ENCODE data around the gene OR52M1. TPM values are rescaled to one million over a fixed set of nuclear protein-coding genes. Genes with fewer than 3 reads are reported as not detected.

Gene OR52M1
- polyA plus RNA-seq, 3 donors: not detected

DNA sequence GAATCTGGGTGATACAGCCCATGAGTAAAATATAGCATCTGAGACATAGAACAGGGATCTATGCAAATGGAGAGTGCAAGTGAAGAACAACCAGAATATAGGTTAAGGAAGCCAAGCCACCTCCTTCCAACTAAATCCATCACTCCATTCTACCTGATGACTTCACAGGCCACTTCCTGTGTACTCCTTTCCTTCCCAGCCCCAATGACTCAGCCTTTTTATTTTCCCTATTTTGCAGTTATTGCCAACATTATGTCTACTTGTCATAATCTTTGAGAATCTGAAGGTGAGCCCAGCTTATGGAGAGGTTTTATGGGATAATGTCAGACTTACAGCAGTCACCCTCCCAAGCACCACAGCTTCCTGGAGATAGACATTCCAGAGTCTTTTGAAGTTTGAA is 1.4 kb upstream of the OR52M1 start:
- Histone ChIP-seq H3K27me3 (ENCODE audit: control insufficient read depth in 2 of 2, insufficient read depth in 2 of 2, low read length in 2 of 2) (peaks cover 9 to 12% of the 10 kb centered on the region in 2 donors), H3K9me3 (replicated peaks in 1 of 2; ENCODE audit: control insufficient read depth in 1 of 2, insufficient read depth in 1 of 2, low read length in 2 of 2) (no peaks in the 10 kb centered on the region), H3K4me1 (ENCODE audit: control insufficient read depth in 1 of 2, insufficient read depth in 2 of 2, low read length in 2 of 2) (no peaks in the 10 kb centered on the region), H3K9ac (ENCODE audit: insufficient read depth, low read length, poor library complexity, severe bottlenecking) (no peak overlapping the region), H3K27ac (ENCODE audit: low read depth in 1 of 2, low read length in 2 of 2) (no peak overlapping the region), H3K36me3 (replicated peaks in 1 of 2; ENCODE audit: control insufficient read depth in 1 of 2, insufficient read depth in 2 of 2, low read length in 2 of 2) (no peaks in the 10 kb centered on the region), H3K4me3 (replicated peaks in 1 of 3; ENCODE audit: low read depth in 2 of 3, low read length in 3 of 3) (no peak overlapping the region), H3K79me2 (ENCODE audit: insufficient read depth, low read length) (no peaks in the 10 kb centered on the region), H3K4me2 (replicated peaks; ENCODE audit: extremely low read depth, low read length, poor library complexity, severe bottlenecking) (no peak overlapping the region), H2AFZ (ENCODE audit: insufficient read depth, low read depth, low read length, poor library complexity, severe bottlenecking) (no peak overlapping the region), H4K20me1 (ENCODE audit: insufficient read depth, low read length) (no peaks in the 10 kb centered on the region)
- no peak for DNase-seq
- peaks cover 3% of the 10 kb centered on the region for H3K4me1 Mint-ChIP-seq
- no peaks in the 10 kb centered on the region for H3K9me3 Mint-ChIP-seq
- peak overlapping the region in 1 of 2 donors; percentile 11 for H3K4me3 Mint-ChIP-seq
- H3K27ac Mint-ChIP-seq: no peak overlapping the region
- intact Hi-C loops (cut with micrococcal nuclease): no loop called here
- no peak for TF ChIP-seq CTCF (IDR thresholded peaks at IDR 0.05)
- peaks cover 1 to 11% (median 3%) of the 10 kb centered on the region in 3 donors for H3K27me3 Mint-ChIP-seq (ENCODE audit: low read depth in 3 of 3)
- no peaks in the 10 kb centered on the region for H3K36me3 Mint-ChIP-seq

GRCh38 chr11:4546878-4547277 is 1.9 kb downstream of the OR52M1 start:
- Histone ChIP-seq H3K4me1 (ENCODE audit: control insufficient read depth in 1 of 2, insufficient read depth in 2 of 2, low read length in 2 of 2) (no peaks in the 10 kb centered on the region), H2AFZ (ENCODE audit: insufficient read depth, low read depth, low read length, poor library complexity, severe bottlenecking) (no peak overlapping the region), H3K4me2 (replicated peaks; ENCODE audit: extremely low read depth, low read length, poor library complexity, severe bottlenecking) (no peak overlapping the region), H3K9me3 (replicated peaks in 1 of 2; ENCODE audit: control insufficient read depth in 1 of 2, insufficient read depth in 1 of 2, low read length in 2 of 2) (peaks cover 0 to 4% of the 10 kb centered on the region in 2 donors), H3K27ac (ENCODE audit: low read depth in 1 of 2, low read length in 2 of 2) (no peak overlapping the region), H3K9ac (ENCODE audit: insufficient read depth, low read length, poor library complexity, severe bottlenecking) (no peak overlapping the region), H3K4me3 (replicated peaks in 1 of 3; ENCODE audit: low read depth in 2 of 3, low read length in 3 of 3) (no peak overlapping the region), H3K36me3 (replicated peaks in 1 of 2; ENCODE audit: control insufficient read depth in 1 of 2, insufficient read depth in 2 of 2, low read length in 2 of 2) (no peaks in the 10 kb centered on the region), H4K20me1 (ENCODE audit: insufficient read depth, low read length) (no peaks in the 10 kb centered on the region), H3K27me3 (ENCODE audit: control insufficient read depth in 2 of 2, insufficient read depth in 2 of 2, low read length in 2 of 2) (no peaks in the 10 kb centered on the region), H3K79me2 (ENCODE audit: insufficient read depth, low read length) (no peaks in the 10 kb centered on the region)
- Mint-ChIP-seq H3K4me3 (no peak overlapping the region), H3K27ac (no peak overlapping the region), H3K27me3 (ENCODE audit: low read depth in 3 of 3) (peaks cover 3 to 9% (median 3%) of the 10 kb centered on the region in 3 donors), H3K36me3 (no peaks in the 10 kb centered on the region), H3K4me1 (peaks cover 3% of the 10 kb centered on the region), H3K9me3 (peaks cover 0 to 7% (median 1%) of the 10 kb centered on the region in 7 donors)
- no peak for DNase-seq
- no CpG with 5 or more reads among the region's 1 CpG for WGBS (ENCODE audit: insufficient coverage)
- TF ChIP-seq CTCF (IDR thresholded peaks at IDR 0.05): no peak
- intact Hi-C loops (cut with micrococcal nuclease): no loop called here
